ENCODE data around the gene TAF11L14.
"Not testable (repeated sequence)": the region's sequence is repeated elsewhere in the genome, so short reads cannot be mapped to it uniquely, and the experiment has no call there.

Gene TAF11L14

DNA sequence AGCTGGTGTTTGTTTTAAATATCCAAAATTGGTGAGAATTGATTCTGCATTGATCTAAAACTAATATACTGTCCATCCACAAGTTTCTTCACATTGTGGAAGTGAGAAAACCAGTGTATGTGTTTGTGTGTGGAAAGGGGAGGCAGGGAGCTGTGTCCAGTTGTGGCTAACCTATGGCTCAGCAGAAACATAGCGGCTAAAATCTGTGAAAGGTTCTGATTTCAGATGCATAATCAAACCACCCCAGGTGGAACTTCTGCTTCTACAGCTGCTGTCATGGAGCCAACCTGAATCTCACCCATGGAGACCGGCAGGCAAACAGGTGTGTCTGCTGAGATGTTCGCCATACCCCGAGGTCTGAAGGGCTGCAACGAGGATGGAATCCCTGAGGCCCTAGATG, at the start of gene TAF11L14:
Gene TAF11L14, plus strand, starts transcription at position 301 of the 400 bp plus-strand sequence.
- no peak for DNase-seq (ENCODE audit: insufficient read length, low spot score)
- TF ChIP-seq, protein P1, sequence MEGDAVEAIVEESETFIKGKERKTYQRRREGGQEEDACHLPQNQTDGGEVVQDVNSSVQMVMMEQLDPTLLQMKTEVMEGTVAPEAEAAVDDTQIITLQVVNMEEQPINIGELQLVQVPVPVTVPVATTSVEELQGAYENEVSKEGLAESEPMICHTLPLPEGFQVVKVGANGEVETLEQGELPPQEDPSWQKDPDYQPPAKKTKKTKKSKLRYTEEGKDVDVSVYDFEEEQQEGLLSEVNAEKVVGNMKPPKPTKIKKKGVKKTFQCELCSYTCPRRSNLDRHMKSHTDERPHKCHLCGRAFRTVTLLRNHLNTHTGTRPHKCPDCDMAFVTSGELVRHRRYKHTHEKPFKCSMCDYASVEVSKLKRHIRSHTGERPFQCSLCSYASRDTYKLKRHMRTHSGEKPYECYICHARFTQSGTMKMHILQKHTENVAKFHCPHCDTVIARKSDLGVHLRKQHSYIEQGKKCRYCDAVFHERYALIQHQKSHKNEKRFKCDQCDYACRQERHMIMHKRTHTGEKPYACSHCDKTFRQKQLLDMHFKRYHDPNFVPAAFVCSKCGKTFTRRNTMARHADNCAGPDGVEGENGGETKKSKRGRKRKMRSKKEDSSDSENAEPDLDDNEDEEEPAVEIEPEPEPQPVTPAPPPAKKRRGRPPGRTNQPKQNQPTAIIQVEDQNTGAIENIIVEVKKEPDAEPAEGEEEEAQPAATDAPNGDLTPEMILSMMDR (IDR thresholded peaks at IDR 0.05; ENCODE audit: insufficient read depth, missing control alignments): no peak
- no peak for FAIRE-seq

DNA sequence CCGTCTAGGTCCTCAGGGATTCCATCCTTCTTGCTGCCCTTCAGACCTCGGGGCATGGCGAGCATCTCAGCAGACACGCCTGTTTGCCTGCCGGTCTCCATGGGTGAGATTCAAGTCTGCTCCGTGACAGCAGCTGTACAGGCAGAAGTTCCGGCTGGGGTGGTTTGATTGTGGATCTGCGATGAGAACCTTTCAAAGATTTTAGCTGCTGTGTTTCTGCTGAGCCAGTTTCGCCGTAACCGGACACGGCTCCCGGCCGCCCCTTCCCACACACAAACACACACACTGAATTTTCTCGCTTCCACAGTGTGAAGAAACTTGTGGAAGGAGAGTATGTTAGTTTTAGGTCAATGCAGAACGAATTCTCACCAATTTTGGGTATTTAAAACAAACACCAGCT, 48.6 kb upstream of the TAF11L14 start, which contains the start of gene TAF11L7:
Gene TAF11L7, minus strand, starts transcription at position 101 of the 400 bp plus-strand sequence.
- not testable (repeated sequence) for DNase-seq (ENCODE audit: insufficient read length, low spot score); FAIRE-seq

DNA sequence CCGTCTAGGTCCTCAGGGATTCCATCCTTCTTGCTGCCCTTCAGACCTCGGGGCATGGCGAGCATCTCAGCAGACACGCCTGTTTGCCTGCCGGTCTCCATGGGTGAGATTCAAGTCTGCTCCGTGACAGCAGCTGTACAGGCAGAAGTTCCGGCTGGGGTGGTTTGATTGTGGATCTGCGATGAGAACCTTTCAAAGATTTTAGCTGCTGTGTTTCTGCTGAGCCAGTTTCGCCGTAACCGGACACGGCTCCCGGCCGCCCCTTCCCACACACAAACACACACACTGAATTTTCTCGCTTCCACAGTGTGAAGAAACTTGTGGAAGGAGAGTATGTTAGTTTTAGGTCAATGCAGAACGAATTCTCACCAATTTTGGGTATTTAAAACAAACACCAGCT, 43.4 kb upstream of the TAF11L14 start, which contains the start of gene TAF11L8:
Gene TAF11L8, minus strand, starts transcription at position 101 of the 400 bp plus-strand sequence.
- not testable (repeated sequence) for FAIRE-seq

DNA sequence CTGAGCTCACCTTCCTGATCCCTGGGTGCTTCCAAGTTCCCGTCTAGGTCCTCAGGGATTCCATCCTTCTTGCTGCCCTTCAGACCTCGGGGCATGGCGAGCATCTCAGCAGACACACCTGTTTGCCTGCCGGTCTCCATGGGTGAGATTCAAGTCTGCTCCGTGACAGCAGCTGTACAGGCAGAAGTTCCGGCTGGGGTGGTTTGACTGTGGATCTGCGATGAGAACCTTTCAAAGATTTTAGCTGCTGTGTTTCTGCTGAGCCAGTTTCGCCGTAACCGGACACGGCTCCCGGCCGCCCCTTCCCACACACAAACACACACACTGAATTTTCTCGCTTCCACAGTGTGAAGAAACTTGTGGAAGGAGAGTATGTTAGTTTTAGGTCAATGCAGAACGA, 40.0 kb upstream of the TAF11L14 start, which contains the start of gene TAF11L9:
Gene TAF11L9, minus strand, starts transcription at position 140 of the 400 bp plus-strand sequence.
- not testable (repeated sequence) for DNase-seq (ENCODE audit: insufficient read length, low spot score); FAIRE-seq

More for the DNA sequence above, 43.4 kb upstream of the TAF11L14 start, which contains the start of gene TAF11L8:
- DNase-seq (ENCODE audit: insufficient read length, low spot score): not testable (repeated sequence)

DNA sequence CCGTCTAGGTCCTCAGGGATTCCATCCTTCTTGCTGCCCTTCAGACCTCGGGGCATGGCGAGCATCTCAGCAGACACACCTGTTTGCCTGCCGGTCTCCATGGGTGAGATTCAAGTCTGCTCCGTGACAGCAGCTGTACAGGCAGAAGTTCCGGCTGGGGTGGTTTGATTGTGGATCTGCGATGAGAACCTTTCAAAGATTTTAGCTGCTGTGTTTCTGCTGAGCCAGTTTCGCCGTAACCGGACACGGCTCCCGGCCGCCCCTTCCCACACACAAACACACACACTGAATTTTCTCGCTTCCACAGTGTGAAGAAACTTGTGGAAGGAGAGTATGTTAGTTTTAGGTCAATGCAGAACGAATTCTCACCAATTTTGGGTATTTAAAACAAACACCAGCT, 36.5 kb upstream of the TAF11L14 start, which contains the start of gene TAF11L10:
Gene TAF11L10, minus strand, starts transcription at position 101 of the 400 bp plus-strand sequence.
- not testable (repeated sequence) for DNase-seq (ENCODE audit: insufficient read length, low spot score); FAIRE-seq

DNA sequence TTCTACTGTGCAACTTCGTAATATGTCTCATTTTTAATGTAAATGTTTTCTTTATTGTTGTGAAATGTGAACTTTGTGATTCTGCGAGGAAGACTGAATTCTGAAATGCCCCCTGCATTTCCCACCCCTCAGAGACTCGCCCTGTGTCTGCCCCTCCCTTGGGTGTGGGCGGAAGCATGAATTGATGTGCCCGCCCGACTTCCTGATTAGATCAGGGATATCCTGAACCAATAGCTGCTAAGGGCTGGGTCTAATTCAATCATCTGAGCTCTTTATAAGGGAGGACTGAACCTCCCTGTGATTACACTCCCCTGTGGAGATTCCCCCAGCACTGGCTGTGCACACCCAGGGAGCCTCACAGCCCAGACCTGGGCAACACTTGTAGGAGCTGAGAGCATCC, 30.4 kb upstream of the TAF11L14 start, which contains the start of gene TAF11L11:
Gene TAF11L11, plus strand, starts transcription at position 304 of the 400 bp plus-strand sequence.
- FAIRE-seq; DNase-seq (ENCODE audit: insufficient read length, low spot score): not testable (repeated sequence)

DNA sequence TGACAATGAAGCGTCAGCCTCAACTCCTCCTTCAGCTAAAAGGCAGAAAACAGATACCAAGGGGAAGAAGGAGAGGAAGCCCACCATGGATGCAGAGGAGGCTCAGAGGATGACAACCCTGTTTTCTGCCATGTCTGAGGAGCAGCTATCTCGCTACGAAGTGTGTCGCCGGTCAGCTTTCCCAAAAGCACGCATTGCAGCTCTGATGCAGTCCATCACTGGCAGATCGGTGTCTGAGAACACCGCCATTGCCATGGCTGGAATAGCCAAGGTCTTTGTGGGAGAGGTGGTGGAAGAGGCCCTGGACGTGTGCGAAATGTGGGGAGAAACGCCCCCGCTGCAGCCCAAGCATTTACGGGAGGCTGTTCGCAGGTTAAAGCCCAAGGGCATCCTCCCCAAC, 29.3 kb upstream of the TAF11L14 start:
- DNase-seq (ENCODE audit: insufficient read length, low spot score) (no peak), FAIRE-seq (no peak)
- TF ChIP-seq, protein P1 (IDR thresholded peaks at IDR 0.05; ENCODE audit: insufficient read depth, missing control alignments): no peak

DNA sequence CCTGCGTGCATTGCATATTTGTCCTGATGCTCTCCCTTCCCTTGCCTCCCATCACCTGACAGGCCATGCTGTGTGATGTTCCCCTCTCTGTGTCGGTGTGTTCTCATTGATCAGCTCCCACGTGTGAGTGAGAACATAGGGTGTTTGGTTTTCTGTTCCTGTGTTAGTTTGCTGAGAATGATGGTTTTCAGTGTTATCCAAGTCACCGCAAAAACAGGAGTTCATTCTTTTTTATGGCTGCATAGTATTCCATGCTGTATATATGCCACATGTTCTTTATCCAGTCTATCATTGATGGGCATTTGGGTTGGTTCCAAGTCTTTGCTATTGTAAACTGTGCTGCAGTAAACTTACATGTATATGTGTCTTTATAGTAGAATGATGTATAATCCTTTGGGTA, 26.8 kb upstream of the TAF11L14 start:
- DNase-seq (ENCODE audit: insufficient read length, low spot score); FAIRE-seq: not testable (repeated sequence)

DNA sequence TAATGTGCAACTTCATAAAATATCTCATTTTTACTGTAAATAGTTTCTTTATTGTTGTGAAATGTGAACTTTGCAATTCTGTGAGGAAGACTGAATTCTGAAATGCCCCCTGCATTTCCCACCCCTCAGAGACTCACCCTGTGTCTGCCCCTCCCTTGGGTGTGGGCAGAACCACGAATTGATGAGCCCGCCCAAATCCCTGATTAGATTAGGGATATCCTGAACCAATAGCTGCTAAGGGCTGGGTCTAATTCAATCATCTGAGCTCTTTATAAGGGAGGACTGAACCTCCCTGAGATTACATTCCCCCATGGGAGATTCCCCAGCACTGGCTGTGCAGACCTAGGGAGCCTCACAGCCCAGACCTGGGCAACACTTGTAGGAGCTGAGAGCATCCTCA, 24.2 kb upstream of the TAF11L14 start, which contains the start of gene TAF11L12:
Gene TAF11L12, plus strand, starts transcription at position 301 of the 400 bp plus-strand sequence.
- FAIRE-seq; DNase-seq (ENCODE audit: insufficient read length, low spot score): not testable (repeated sequence)

DNA sequence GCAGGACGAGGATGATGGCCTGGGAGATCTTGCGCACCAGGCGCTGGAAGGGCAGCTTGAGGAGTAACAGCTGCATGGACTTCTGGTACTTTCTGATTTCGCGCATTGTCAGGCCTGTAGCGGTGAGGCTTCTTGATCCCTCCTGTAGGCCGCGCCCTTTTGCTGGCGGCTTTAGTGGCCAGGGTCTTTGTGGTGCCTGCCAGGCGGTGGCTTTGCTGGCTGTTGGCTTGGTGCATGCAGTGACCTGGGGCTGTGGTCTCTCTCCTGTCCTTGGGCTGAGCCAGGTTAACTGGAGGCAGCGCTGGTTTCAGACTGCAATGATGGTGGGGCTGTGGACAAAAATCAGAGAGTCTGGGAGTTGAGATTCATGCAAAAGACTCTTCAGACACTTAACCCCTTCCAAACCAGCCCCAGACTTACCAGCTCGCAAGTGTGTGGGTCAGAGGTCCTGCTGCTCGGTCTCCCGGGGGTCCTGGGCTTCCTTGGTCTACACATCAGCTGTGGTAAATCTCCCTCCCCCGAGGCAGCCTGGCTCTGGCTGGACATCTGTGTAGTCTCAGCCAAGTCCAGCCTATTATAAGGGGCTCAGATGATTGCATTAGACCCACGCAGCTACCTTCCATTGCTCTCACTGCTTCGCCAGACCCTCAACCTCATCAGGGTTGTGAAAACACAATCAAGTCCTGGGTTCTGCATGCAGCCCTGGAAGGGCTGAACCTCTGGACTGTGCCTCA, 19.2 kb upstream of the TAF11L14 start:
- FAIRE-seq: no peak
- TF ChIP-seq, protein P1 (IDR thresholded peaks at IDR 0.05; ENCODE audit: insufficient read depth, missing control alignments): no peak

DNA sequence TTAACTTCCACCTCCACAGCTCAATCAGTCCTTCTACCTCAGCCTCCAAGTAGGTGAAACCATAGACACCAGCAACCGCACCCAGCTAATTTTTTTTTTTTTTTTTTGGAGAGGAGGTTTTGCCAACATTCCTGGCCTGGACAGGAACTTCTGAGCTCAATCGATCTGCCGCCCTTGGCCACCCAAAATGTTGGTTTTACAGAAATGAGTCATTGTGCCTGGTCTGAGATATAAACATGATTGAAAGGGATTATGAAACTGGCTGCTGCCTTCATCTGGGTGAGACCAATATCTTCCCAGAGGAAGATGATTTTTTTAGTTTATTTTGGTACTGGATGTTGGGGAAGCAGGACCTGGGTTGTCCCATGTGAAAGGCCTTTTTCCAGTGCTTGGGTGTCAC, 14.9 kb upstream of the TAF11L14 start:
- TF ChIP-seq, protein P1 (IDR thresholded peaks at IDR 0.05; ENCODE audit: insufficient read depth, missing control alignments): no peak
- no peak for DNase-seq (ENCODE audit: insufficient read length, low spot score)
- FAIRE-seq: no peak

More for the DNA sequence above, 19.2 kb upstream of the TAF11L14 start:
- no peak for DNase-seq (ENCODE audit: insufficient read length, low spot score)

All from D721Med (cell line).